RKO (cell line): Measurements from ENCODE around the gene BCL2A1.
"Not testable (repeated sequence)": the region's sequence is repeated elsewhere in the genome, so short reads cannot be mapped to it uniquely, and the experiment has no call there.

Experiments
- DNase-seq: peaks from one replicate; pipeline ENCODE4 v3.0.0-alpha.2; 2016; ENCODE audit warnings: low spot score

The BCL2A1 gene

GRCh38 chr15:79970624-79971434 lies at the start of gene BCL2A1:
BCL2A1 (minus strand) TSS chr15:79971196; CDS start chr15:79971119, 77 bp downstream.
- peak; percentile 100 for DNase-seq

- no peak for DNase-seq
These were observed 49.7 kb upstream of the BCL2A1 start for GRCh38 chr15:80020731-80021130.

- DNase-seq: not testable (repeated sequence)
These were observed 49.2 kb upstream of the BCL2A1 start for GRCh38 chr15:80020149-80020548.

GRCh38 chr15:80019168-80019745 lies 48.3 kb upstream of the BCL2A1 start:
- no peak for DNase-seq

GRCh38 chr15:80017139-80017538 lies 46.1 kb upstream of the BCL2A1 start:
- not testable (repeated sequence) for DNase-seq

- DNase-seq: not testable (repeated sequence)
These were observed 45.5 kb upstream of the BCL2A1 start for GRCh38 chr15:80016506-80016905.

GRCh38 chr15:80015156-80015555 lies 44.2 kb upstream of the BCL2A1 start:
- DNase-seq: no peak

GRCh38 chr15:80014186-80014585 lies 43.2 kb upstream of the BCL2A1 start:
- DNase-seq: not testable (repeated sequence)

- DNase-seq: no peak
These were observed 41.2 kb upstream of the BCL2A1 start for GRCh38 chr15:80012060-80012726.

GRCh38 chr15:80011596-80011995 lies 40.6 kb upstream of the BCL2A1 start:
- DNase-seq: no peak

GRCh38 chr15:80011041-80011523 lies 40.1 kb upstream of the BCL2A1 start:
- peak; percentile 49 for DNase-seq

- DNase-seq: no peak
These were observed 39.2 kb upstream of the BCL2A1 start for GRCh38 chr15:80010131-80010673.

GRCh38 chr15:80007532-80007931 lies 36.5 kb upstream of the BCL2A1 start:
- DNase-seq: no peak

- no peak for DNase-seq
These were observed 36.0 kb upstream of the BCL2A1 start for GRCh38 chr15:80006946-80007345.

GRCh38 chr15:80003934-80004472 lies 33.0 kb upstream of the BCL2A1 start:
- DNase-seq: no peak

- DNase-seq: no peak
These were observed 32.2 kb upstream of the BCL2A1 start for GRCh38 chr15:80003171-80003570.

GRCh38 chr15:80002267-80002666 lies 31.3 kb upstream of the BCL2A1 start:
- no peak for DNase-seq

- DNase-seq: no peak
These were observed 23.6 kb upstream of the BCL2A1 start for GRCh38 chr15:79994615-79995014.

GRCh38 chr15:79991826-79992225 lies 20.8 kb upstream of the BCL2A1 start:
- DNase-seq: no peak

GRCh38 chr15:79990997-79991334 lies 20.0 kb upstream of the BCL2A1 start:
- no peak for DNase-seq

GRCh38 chr15:79990280-79990996 lies 19.4 kb upstream of the BCL2A1 start:
- DNase-seq: no peak

GRCh38 chr15:79989682-79990081 lies 18.7 kb upstream of the BCL2A1 start:
- no peak for DNase-seq
